GM18519 (cell line): ENCODE data around the gene TMEM108.
"Not testable (repeated sequence)": the region's sequence is repeated elsewhere in the genome, so short reads cannot be mapped to it uniquely, and the experiment has no call there.

ENCODE experiments used
- ATAC-seq: cut with Tn5 transposase; IDR thresholded peaks from one replicate; pipeline ENCODE4 v1.9.1; 2021; ENCODE audit warnings: mild to moderate bottlenecking, moderate library complexity; ENCODE audit not compliant: unreplicated experiment, low FRiP score

TMEM108 gene

DNA sequence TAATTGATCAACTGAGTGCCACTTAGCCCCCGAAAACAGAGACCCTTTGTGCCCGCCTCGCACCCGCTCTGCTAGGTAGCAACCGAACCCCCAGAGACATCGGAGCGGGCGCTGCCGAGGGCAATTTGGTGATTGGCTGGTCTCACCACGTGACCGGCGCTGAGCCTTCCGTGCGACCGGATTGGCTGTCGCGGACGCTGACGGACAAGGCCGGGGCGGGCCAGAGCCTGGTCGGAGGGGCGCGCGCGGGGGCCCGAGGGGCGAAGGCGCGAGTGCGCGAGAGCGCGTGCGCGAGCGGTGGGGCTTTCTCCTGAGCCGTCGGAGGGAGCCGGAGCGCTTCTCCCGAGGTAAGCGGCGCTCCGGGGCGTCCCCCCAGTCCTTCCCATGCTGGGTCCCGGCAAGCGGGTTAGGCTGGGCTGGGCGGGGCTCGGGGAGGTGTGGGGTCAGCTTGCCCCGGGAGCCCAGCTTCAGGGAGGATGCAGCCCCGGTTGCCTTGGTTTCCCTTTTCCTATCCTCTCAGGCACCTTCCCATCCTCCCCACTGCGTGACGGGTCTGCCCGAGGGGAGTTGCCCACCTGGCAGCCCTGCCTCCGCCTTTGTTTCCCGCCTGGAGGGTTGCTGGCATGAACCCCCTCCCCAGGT is at the start of gene TMEM108:
Gene TMEM108, plus strand, starts transcription at position 303 of the 642 bp plus-strand sequence.
- ATAC-seq: no peak

GRCh38 chr3:132995971-132996370 is 42.2 kb upstream of the TMEM108 start:
- ATAC-seq: no peak

GRCh38 chr3:132997404-132998185 is 40.6 kb upstream of the TMEM108 start:
- no peak for ATAC-seq

DNA sequence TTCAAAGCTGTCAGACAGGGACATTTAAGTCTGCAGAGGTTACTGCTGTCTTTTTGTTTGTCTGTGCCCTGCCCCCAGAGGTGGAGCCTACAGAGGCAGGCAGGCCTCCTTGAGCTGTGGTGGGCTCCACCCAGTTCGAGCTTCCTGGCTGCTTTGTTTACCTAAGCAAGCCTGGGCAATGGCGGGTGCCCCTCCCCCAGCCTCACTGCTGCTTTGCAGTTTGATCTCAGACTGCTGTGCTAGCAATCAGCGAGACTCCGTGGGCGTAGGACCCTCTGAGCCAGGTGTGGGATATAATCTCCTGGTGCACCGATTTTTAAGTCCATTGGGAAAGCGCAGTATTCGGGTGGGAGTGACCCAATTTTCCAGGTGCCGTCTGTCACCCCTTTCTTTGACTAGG is 33.2 kb upstream of the TMEM108 start:
- not testable (repeated sequence) for ATAC-seq

DNA sequence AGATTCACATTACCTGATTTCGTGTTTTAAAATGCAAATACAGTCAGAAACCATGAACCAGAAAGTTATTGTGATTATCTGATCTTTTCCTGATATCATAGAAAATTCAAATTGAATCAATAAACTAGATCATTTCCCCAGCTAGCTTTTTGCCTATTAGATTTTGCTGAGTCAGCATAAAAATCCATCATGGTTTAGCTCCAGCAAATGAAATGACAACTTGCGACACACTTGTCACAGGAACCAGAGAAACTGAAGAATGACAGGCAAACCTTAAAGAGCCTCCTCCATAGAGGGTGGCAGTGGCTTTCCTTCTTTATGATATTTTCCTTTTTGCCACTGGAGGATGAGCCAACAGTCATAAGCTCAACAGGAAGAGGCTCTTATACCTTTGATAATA is 30.6 kb upstream of the TMEM108 start:
- ATAC-seq: no peak

DNA sequence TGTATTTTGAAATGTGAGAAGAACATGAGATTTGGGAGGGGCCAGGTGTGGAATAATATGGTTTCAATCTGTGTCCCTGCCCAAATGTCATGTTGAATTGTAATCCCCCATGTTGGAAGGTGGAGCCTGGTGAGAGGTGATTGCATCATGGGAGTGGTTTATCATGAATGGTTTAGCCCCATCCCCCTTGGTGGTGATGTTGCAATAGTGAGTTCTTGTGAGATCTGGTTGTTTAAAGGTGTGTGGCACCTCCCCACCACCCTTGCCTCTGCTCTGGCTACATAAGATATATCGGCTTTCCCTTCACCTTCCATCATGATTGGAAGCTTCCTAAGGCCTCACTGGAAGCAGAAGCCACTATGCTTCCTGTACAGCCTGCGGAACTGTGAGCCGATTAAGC is 23.9 kb upstream of the TMEM108 start:
- no peak for ATAC-seq

DNA sequence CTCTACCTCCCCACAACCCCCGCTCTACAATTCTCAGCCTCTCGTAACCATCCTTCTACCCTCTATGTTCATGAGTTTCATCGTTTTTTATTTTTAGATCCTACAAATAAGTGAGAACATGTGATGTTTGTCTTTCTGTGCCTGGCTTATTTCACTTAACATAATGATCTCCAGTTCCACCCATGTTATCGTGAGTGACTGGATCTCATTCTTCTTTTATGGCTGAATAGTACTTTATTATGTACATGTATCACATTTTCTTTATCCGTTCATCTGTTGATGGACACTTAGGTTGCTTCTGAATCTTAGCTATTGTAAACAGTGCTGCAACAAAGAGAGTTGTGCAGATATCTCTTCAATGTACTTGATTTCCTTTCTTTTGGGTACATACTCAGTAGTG is 22.6 kb upstream of the TMEM108 start:
- not testable (repeated sequence) for ATAC-seq

DNA sequence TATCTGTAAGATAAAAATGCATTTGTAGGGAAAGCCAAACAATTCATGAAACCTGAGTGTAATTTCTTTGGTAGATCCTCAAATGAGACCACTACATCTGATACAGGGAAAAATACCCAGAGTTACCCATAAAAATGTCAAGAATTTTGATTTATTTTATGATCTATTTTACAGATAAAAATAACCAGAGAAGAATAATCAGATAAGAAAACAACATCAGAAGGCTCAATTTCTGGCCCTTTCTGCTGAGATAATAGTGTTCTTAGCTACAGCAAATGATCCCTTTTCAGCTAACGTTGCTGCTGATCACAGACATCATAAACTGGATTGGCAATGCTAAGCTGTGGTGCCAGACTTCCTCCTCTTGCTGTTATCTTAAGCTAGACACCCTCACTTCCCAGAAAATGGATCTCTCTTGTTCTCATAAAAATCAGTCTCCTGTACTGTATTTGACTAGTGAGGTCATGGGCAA is 21.3 kb upstream of the TMEM108 start:
- ATAC-seq: no peak

GRCh38 chr3:133018921-133019320 is 19.3 kb upstream of the TMEM108 start:
- no peak for ATAC-seq

DNA sequence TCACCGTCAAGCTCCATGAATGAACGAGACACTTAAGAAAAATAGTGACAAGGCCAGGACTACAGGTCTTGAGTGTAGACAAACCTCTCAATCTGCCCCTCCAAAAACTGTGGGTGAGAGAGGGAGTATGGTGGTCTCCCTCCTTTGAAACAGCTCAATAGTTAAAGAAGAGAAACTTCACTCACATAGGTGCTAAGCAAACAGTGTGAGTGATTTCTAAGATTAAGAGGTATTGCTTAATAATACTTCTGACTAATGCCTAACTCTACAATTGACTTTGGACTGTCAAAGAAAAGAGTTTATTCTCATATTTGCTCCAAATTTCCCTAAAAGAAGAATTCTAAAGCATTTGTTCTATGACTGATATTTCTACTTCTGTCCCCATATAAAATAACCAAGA is 17.0 kb upstream of the TMEM108 start:
- ATAC-seq: no peak

DNA sequence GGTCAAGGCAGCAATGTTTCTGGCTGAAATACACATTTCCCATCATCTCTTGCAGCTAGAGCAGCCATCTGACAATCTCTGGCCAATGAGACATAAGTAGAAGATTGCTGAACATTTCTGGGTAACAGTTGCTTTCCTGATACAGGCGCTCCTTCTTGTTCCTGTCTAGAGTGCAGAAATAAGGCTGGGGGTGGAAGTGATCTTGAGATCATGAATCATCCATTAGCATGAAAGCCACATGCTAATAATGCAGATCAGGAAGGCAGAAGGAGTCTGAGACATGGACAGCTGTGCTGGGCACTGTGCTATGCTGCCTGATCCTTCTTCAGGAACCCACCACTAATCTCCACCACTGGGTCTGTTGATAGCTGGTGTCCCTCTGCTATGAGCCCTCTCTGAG is 14.8 kb upstream of the TMEM108 start:
- no peak for ATAC-seq

DNA sequence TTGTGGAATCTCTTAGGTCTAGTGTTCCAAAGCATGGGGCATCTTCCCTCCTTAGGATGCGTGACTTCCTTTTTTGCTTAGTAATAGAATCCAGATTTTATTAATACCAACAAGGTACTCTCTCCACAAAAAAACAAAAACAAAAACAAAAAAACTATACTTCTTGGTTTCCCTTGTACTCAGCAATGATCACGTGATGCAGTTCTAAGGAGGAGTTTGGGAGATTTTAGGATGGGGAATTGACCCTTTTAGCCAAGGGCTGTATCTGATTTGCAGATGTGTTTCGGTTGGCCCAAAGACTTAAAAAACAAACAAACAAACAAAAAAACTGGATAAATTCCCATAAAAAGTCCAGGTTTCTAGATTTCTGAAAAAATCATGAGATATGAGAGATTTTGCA is 12.6 kb upstream of the TMEM108 start:
- no peak for ATAC-seq

DNA sequence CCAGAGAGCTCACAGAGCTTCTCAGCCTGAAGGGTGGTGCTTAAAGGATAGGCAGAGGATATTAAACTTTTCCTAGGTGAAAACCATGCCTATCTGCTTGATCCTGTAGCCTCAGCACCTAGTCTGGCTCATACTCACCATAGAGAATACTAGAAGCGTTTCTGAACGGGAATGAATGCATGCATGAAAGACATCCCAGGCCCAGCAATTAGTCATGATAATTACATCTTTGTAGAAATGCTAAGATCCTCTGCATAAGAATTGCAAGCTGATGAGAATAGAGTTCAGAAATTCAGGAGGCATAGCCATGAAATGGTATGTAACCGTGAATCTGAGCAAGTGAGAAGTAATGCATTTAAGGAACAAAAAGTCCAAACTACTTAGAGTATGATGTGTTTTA is 5.9 kb upstream of the TMEM108 start:
- ATAC-seq: no peak

- no peak for ATAC-seq
These were observed 755 bp upstream of the TMEM108 start for GRCh38 chr3:133037436-133037835.

- ATAC-seq: no peak
These were observed 662 bp downstream of the TMEM108 start for GRCh38 chr3:133038731-133039375.

DNA sequence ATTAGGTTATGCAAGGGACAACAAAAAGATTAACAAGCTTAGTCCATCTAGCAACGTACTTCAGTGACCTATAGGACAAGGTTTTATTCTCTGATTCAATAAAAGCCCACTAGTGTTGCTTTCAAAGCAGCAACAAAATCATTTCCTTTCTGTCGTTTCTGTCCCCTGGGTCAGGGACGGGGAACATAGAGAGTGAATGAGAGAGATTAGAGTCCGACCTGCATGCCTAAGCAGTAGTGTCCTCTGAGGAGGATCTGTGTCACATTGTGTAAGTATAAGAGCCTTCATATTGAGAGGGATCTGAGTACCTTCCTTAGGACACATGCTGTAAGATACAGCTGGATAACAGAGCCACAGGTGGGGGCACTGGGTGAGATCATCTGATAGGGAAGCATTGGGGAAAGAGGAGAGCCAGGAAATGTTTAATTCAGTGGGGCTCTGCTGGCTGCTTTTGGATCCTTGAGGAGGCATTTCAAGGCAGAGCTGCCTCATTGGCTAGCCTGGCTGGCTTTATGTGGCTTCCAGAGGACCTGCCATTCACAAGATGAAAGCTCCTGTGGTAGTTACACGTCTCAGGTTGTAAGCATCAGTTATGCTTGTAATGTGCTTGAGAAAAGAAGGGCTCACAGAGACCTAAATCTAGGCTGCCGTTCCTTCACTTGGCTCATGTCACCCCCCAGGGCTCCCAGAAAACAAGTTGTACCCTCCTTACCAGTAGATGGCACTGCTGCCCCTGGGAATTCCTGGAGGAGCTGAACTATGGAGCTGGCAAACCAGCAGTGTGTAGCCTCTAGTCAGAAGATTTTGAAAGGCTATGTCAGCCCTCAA is 2.7 kb downstream of the TMEM108 start:
- no peak for ATAC-seq

DNA sequence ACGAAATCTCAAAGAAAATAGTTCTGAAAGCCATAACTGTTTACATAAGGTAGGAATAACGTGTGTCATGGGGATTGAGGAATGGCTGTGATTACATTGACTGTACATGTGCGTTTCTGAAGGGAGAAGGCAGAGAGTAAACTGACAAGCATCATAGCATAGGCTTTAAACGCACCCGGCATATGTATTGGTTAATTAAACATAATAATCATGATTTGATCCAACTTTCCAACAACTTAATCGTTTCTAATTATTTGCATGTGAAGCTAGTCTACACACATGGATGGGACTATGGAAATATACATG is 3.3 kb downstream of the TMEM108 start:
- ATAC-seq: no peak

DNA sequence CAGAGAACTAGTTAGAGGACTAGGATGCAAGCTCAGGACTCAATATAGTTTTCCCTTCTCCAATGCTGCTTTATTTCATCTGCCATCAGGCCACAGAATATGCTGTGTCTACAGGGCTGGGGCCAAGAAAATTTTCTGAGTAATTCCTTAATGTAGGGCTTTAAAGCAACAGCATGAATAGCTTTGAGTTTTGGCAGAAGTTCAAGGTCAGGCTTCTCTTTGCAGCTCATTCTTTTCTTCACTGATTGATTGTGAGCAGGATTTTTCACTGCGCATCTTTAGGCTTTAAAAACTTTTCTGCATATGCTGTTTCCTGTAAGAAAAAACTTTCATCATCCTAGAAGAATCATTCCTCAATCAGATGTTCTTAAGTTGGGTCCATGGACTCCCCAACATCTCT is 4.6 kb downstream of the TMEM108 start:
- ATAC-seq: no peak

DNA sequence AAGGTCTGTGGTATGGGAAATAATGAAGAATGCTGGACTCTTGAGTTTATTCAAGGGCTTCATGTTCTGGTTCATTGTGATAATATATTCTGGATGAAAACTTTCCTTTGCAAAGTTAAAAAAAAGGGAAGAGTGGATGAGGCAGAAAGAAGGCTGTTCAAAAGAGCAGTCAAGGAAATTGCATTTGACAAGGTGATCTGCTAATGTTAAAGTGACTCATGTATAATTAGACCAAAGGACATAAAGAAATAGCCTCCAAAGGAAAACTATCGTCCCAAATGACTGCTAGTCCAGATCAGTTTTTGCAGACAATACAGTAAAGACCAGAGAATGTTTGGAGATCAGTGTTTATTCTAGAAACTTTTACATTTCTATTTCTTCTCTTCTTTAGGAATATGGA is 9.8 kb downstream of the TMEM108 start:
- no peak for ATAC-seq

- no peak for ATAC-seq
These were observed 11.3 kb downstream of the TMEM108 start for GRCh38 chr3:133049491-133049890.

GRCh38 chr3:133050891-133051290 is 12.7 kb downstream of the TMEM108 start:
- no peak for ATAC-seq
